GM23338 (cell line): ENCODE data around the gene EFCAB10.

Experiments
- CTCF ChIP-seq, 2 experiments: fragments of 200-600 bp in 1 of 2; sonication (generic) in 1 of 2; conservative IDR thresholded peaks; 2 replicates each; pipeline versions ENCODE4 v1.5.1 to v1.6.1; 2016 to 2017; ENCODE audit warnings: antibody characterized with exemption in 2 of 2, low read depth in 2 of 2, mild to moderate bottlenecking in 2 of 2, moderate library complexity in 1 of 2
- ETS1 ChIP-seq: IDR thresholded peaks from 2 replicates; pipeline ENCODE4 v1.6.1; 2016; ENCODE audit warnings: antibody characterized with exemption
- EZH2phosphoT487 ChIP-seq: fragments of 200-600 bp; sonication (generic); IDR thresholded peaks from one replicate; pipeline ENCODE4 v1.8.1; 2018; ENCODE audit warnings: antibody characterized with exemption; ENCODE audit not compliant: unreplicated experiment
- JUNB ChIP-seq: IDR thresholded peaks from one replicate; pipeline ENCODE4 v1.6.1; 2016; ENCODE audit warnings: antibody characterized with exemption; ENCODE audit not compliant: unreplicated experiment
- REST ChIP-seq: IDR thresholded peaks from one replicate; pipeline ENCODE4 v1.6.1; 2018; ENCODE audit warnings: antibody characterized with exemption; ENCODE audit not compliant: unreplicated experiment
- ZNF331 ChIP-seq: fragments of 250-450 bp; sonication (Bioruptor Pico); IDR thresholded peaks from 2 replicates; pipeline ENCODE4 v1.5.0; 2020; ENCODE audit warnings: low read depth, mild to moderate bottlenecking, moderate library complexity

- TF ChIP-seq CTCF (conservative IDR thresholded peaks at IDR 0.05; ENCODE audit: low read depth in 2 of 2) (no peak), EZH2phosphoT487 (no peak), ETS1 (no peak), ZNF331 (no peak), JUNB (no peak), REST (no peak)
Observed at GRCh38 chr7:105587909-105588635, 6.8 kb upstream of the EFCAB10 start.
